Loucy (cell line): Measurements from ENCODE around the gene COL25A1.

Source experiments
- EZH2phosphoT487 ChIP-seq: fragments of 200-600 bp; IDR thresholded peaks from 2 replicates; pipeline ENCODE4 v1.6.1; 2018; ENCODE audit warnings: antibody characterized with exemption, mild to moderate bottlenecking, moderate library complexity, borderline replicate concordance
- TF ChIP-seq, protein P1 (sequence below): fragments of 200-600 bp; sonication (generic); conservative IDR thresholded peaks from 2 replicates; pipeline ENCODE4 v1.5.1; 2014; ENCODE audit warnings: mild to moderate bottlenecking, antibody characterized with exemption, low read length

DNA sequence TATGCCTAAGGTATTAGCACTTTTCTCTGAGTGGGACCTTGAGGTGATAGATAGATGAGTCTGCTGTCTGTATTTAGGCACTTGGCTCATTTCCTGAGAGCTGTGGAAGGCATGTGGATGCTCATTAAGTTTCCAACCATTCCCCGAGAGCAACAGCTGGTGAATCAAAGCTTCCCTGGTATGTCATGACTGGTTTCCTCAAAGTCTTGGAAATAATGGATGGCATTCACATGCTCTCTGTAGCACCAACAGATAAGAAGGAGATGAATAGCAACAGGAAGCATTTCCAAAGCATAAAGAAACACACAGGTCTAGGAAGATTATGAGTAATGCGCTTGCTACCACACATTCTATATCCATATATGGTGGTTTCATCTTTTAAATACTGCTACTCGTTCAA is 421.3 kb downstream of the COL25A1 start:
- no peak for TF ChIP-seq EZH2phosphoT487
- TF ChIP-seq, protein P1, sequence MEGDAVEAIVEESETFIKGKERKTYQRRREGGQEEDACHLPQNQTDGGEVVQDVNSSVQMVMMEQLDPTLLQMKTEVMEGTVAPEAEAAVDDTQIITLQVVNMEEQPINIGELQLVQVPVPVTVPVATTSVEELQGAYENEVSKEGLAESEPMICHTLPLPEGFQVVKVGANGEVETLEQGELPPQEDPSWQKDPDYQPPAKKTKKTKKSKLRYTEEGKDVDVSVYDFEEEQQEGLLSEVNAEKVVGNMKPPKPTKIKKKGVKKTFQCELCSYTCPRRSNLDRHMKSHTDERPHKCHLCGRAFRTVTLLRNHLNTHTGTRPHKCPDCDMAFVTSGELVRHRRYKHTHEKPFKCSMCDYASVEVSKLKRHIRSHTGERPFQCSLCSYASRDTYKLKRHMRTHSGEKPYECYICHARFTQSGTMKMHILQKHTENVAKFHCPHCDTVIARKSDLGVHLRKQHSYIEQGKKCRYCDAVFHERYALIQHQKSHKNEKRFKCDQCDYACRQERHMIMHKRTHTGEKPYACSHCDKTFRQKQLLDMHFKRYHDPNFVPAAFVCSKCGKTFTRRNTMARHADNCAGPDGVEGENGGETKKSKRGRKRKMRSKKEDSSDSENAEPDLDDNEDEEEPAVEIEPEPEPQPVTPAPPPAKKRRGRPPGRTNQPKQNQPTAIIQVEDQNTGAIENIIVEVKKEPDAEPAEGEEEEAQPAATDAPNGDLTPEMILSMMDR: no peak
